ENCODE results near the gene ANKRD55. TPM values are rescaled to one million over a fixed set of nuclear protein-coding genes. Genes with fewer than 3 reads are reported as not detected.

ANKRD55 gene
- total RNA-seq, 2 donors from 2014 or later = not detected

DNA sequence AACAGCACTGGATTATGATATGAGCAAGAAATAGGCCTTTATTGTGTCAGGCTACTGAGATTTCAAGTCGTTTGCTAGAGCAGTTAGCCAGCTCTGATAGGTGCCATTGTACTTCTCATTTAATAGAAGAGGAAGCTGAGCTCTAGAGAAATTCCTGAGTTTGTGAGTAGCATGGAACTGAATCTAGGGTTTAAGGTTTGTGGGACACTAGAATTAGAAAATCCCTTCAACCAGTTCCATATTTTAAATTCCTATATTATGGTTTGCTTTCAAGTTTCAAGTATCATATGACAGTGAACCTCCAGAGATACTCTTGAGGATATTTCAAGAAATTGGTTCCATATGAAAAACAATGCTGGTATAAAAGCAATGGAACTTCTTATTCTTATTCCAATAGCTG is 87.6 kb downstream of the ANKRD55 start:
- Histone ChIP-seq H3K27me3 (no peaks in the 10 kb centered on the region), H3K4me3 (no peak overlapping the region), H3K4me1 (no peaks in the 10 kb centered on the region), H3K9ac (ENCODE audit: low read depth in 2 of 2, low read length in 2 of 2) (no peak overlapping the region), H3K9me3 (no peaks in the 10 kb centered on the region), H3K36me3 (no peaks in the 10 kb centered on the region), H3K27ac (no peak overlapping the region)
- TF ChIP-seq, protein P1, sequence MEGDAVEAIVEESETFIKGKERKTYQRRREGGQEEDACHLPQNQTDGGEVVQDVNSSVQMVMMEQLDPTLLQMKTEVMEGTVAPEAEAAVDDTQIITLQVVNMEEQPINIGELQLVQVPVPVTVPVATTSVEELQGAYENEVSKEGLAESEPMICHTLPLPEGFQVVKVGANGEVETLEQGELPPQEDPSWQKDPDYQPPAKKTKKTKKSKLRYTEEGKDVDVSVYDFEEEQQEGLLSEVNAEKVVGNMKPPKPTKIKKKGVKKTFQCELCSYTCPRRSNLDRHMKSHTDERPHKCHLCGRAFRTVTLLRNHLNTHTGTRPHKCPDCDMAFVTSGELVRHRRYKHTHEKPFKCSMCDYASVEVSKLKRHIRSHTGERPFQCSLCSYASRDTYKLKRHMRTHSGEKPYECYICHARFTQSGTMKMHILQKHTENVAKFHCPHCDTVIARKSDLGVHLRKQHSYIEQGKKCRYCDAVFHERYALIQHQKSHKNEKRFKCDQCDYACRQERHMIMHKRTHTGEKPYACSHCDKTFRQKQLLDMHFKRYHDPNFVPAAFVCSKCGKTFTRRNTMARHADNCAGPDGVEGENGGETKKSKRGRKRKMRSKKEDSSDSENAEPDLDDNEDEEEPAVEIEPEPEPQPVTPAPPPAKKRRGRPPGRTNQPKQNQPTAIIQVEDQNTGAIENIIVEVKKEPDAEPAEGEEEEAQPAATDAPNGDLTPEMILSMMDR (IDR thresholded peaks at IDR 0.05) = no peak
- intact Hi-C loops (cut with DNase I) = no loop called here
- DNase-seq = no peak

DNA sequence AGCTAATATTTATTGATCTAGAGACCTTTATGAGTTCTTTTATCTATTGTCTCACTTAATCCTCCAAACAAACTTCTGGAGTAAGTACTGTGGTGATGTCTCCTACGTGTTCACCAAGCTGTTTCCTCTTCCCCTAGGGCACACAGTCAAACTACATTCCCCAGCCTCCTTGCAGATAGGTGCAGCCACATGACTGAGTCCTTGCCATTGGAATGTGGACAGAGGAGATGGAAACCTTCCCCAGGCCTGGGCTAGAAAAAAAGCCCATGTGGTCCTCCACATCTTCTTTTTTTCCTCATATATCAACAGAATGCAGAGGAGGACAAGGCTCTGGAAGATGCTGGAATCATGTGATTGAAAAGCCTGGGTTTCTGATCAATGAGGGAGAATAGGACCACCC is 88.0 kb downstream of the ANKRD55 start:
- intact Hi-C loops (cut with DNase I) = no loop called here

DNA sequence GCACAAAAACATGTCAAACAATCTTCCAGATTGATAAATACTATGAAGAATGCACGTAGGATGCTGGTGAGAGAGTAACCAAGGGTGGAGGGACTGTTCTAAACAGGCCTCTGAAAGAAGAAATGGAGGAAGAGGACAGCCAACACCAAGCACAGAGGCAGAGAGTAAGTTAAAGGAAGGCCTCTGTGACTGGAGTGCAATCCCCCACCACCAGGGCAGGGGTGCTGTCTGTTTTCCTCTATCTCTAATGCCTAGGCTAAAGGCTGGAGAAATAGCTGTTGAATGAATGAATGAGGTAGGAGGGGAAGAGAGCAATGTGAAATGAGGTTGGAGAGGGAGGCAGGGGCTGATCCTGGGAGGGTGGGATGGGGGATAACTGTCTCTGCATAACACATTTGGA is 88.9 kb downstream of the ANKRD55 start:
- Histone ChIP-seq H3K4me1 (no peaks in the 10 kb centered on the region), H3K9ac (ENCODE audit: low read depth in 2 of 2, low read length in 2 of 2) (no peak overlapping the region), H3K27ac (no peak overlapping the region), H3K4me3 (no peak overlapping the region), H3K36me3 (no peaks in the 10 kb centered on the region), H3K9me3 (no peaks in the 10 kb centered on the region), H3K27me3 (no peaks in the 10 kb centered on the region)
- intact Hi-C loops (cut with DNase I) = no loop called here
- DNase-seq = no peak
- TF ChIP-seq, protein P1 (IDR thresholded peaks at IDR 0.05) = no peak

More for the DNA sequence above, 88.0 kb downstream of the ANKRD55 start:
- Histone ChIP-seq H3K36me3 (no peaks in the 10 kb centered on the region), H3K4me1 (no peaks in the 10 kb centered on the region), H3K4me3 (no peak overlapping the region), H3K27ac (no peak overlapping the region), H3K9me3 (no peaks in the 10 kb centered on the region), H3K9ac (ENCODE audit: low read depth in 2 of 2, low read length in 2 of 2) (no peak overlapping the region), H3K27me3 (no peaks in the 10 kb centered on the region)
- TF ChIP-seq, protein P1 (IDR thresholded peaks at IDR 0.05) = no peak
- no peak for DNase-seq

DNA sequence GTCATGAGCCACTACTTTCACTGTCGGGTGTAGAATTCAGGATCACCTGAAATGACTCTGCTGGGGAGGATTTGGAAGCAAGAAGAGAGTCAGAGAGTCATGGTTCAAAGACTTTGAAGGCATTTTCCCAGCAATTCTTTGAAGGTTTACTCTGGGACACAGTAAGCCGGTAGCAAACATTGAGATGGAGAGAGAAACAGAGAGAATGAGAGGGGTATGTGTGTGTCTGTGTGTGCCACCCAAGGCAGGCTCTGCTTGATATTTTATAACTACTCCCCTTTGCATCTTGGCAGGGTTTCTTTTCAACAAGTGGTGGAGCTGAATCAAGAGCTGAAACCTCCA is 89.8 kb downstream of the ANKRD55 start:
- Histone ChIP-seq H3K36me3 (no peaks in the 10 kb centered on the region), H3K9ac (ENCODE audit: low read depth in 2 of 2, low read length in 2 of 2) (no peak overlapping the region), H3K27me3 (no peaks in the 10 kb centered on the region), H3K4me1 (no peaks in the 10 kb centered on the region), H3K27ac (no peak overlapping the region), H3K9me3 (no peaks in the 10 kb centered on the region), H3K4me3 (no peak overlapping the region)
- DNase-seq = no peak
- TF ChIP-seq, protein P1 (IDR thresholded peaks at IDR 0.05) = no peak
- intact Hi-C loops (cut with DNase I) = no loop called here

DNA sequence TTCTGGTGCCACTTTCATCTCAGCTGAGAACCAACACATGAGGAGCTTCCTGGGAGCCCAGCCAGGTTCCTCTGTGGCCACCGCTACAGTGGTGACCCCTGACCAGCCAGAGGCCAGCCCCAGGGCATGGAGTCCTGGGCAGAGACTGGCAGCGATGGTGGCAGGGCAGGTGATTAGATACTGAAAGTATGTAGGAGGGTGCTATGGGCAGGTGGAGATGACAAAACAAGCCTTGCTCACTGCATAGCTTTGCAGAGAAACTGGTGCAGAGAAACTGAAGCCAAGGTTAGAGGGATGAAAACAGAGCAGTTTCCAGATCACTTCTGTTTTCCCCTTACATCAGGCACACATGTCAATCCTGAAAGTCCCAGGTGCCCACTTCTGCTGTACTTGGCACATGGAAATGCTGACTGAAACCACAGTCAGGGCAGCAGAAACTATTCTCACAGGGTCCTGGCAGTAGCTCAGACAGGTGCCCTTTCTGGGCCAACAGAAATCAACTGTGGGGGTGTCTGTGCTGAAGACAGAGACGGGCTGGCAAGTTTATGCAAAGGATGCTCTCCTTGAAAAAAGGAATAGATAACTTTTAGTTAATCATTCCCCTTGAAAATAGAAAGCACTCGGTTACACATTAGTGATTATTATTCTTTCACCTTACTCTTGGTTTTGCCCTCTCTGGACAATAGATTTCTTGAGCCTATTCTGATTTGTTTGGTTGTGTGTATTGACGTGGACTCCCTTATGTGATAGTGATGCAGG is 90.3 kb downstream of the ANKRD55 start:
- Histone ChIP-seq H3K27me3 (no peaks in the 10 kb centered on the region), H3K9me3 (no peaks in the 10 kb centered on the region), H3K27ac (no peak overlapping the region), H3K4me3 (no peak overlapping the region), H3K36me3 (no peaks in the 10 kb centered on the region), H3K4me1 (no peaks in the 10 kb centered on the region), H3K9ac (ENCODE audit: low read depth in 2 of 2, low read length in 2 of 2) (no peak overlapping the region)
- no peak for DNase-seq
- TF ChIP-seq, protein P1 (IDR thresholded peaks at IDR 0.05) = no peak
- intact Hi-C loops (cut with DNase I) = no loop called here

Data from colonic mucosa (tissue), 4 donors.